Neural progenitor cell (in vitro differentiated cells): ENCODE data around the gene TNIK. TPM values are rescaled to one million over a fixed set of nuclear protein-coding genes. Genes with fewer than 3 reads are reported as not detected.

Experiments used
- DNase-seq: peaks from one replicate; pipeline ENCODE4 v3.0.0-alpha.2; 2016; ENCODE audit warnings: low spot score
- H2AFZ ChIP-seq: fragments of 200-600 bp; sonication (generic); replicated peaks from 2 replicates; pipeline ENCODE4 v1.6.1; 2016; ENCODE audit warnings: antibody characterized with exemption
- H3F3A ChIP-seq: fragments of 200-600 bp; sonication (generic); 2 replicates; pipeline ENCODE4 v1.6.1; 2016; ENCODE audit warnings: antibody characterized with exemption, low read depth
- H3K27ac ChIP-seq: fragments of 200-600 bp; sonication (generic); 2 replicates; pipeline ENCODE4 v1.5.1; 2016; ENCODE audit warnings: mild to moderate bottlenecking
- H3K27me3 ChIP-seq: fragments of 200-600 bp; sonication (generic); 2 replicates; pipeline ENCODE4 v1.6.1; 2016; ENCODE audit warnings: mild to moderate bottlenecking, moderate library complexity
- H3K36me3 ChIP-seq: fragments of 200-600 bp; sonication (generic); 2 replicates; pipeline ENCODE4 v1.5.1; 2016
- H3K4me1 ChIP-seq: fragments of 200-600 bp; sonication (generic); 2 replicates; pipeline ENCODE4 v1.6.1; 2016; ENCODE audit warnings: mixed run types
- H3K4me2 ChIP-seq: fragments of 200-600 bp; sonication (generic); 2 replicates; pipeline ENCODE4 v1.6.1; 2016
- H3K4me3 ChIP-seq: fragments of 200-600 bp; sonication (generic); 2 replicates; pipeline ENCODE4 v1.5.1; 2016
- H3K79me2 ChIP-seq: fragments of 200-600 bp; sonication (generic); 2 replicates; pipeline ENCODE4 v1.6.1; 2016; ENCODE audit warnings: low read depth
- H3K9ac ChIP-seq: fragments of 200-600 bp; sonication (generic); 2 replicates; pipeline ENCODE4 v1.6.1; 2016
- H3K9me3 ChIP-seq: fragments of 200-600 bp; sonication (generic); 2 replicates; pipeline ENCODE4 v1.5.1; 2016; ENCODE audit warnings: low read depth
- H4K20me1 ChIP-seq: fragments of 200-600 bp; sonication (generic); 2 replicates; pipeline ENCODE4 v1.6.1; 2016; ENCODE audit warnings: low read depth
- H3K27ac Mint-ChIP-seq: 3 replicates; pipeline ENCODE4 v1.8.0; 2021; ENCODE audit warnings: mixed read lengths
- H3K27me3 Mint-ChIP-seq: 2 replicates; pipeline ENCODE4 v1.8.0; 2022; ENCODE audit warnings: low read depth, mild to moderate bottlenecking, inconsistent platforms, moderate library complexity, mixed read lengths; ENCODE audit not compliant: insufficient read depth
- H3K36me3 Mint-ChIP-seq: 3 replicates; pipeline ENCODE4 v1.8.0; 2021; ENCODE audit warnings: mixed read lengths
- H3K4me1 Mint-ChIP-seq: 3 replicates; pipeline ENCODE4 v1.8.0; 2021; ENCODE audit warnings: mixed read lengths
- H3K4me3 Mint-ChIP-seq: 3 replicates; pipeline ENCODE4 v1.8.0; 2021; ENCODE audit warnings: mild to moderate bottlenecking, moderate library complexity, mixed read lengths
- H3K9me3 Mint-ChIP-seq: 3 replicates; pipeline ENCODE4 v1.8.0; 2020; ENCODE audit warnings: mixed read lengths
- EZH2 ChIP-seq: fragments of 200-600 bp; sonication (generic); IDR thresholded peaks from 2 replicates; pipeline ENCODE4 v1.6.1; 2017; ENCODE audit warnings: antibody characterized with exemption, mild to moderate bottlenecking, moderate library complexity
- EZH2phosphoT487 ChIP-seq: fragments of 200-600 bp; sonication (generic); IDR thresholded peaks from 2 replicates; pipeline ENCODE4 v1.6.1; 2017; ENCODE audit warnings: antibody characterized with exemption
- total RNA-seq: library from RNA; depleted of rRNA; stranded (reverse); fragments of >200 nt; gene quantifications from 2 replicates; pipeline ENCODE4 v1.2.3, GENCODE V29; 2015; ENCODE audit warnings: low replicate concordance
- TF ChIP-seq, protein P1 (sequence below): fragments of 200-600 bp; sonication (generic); IDR thresholded peaks from 2 replicates; pipeline ENCODE4 v1.5.1; 2017; ENCODE audit warnings: antibody characterized with exemption, mild to moderate bottlenecking

The TNIK gene
- total RNA-seq, 1 donor from 2014 or later, result 3.0 TPM

DNA sequence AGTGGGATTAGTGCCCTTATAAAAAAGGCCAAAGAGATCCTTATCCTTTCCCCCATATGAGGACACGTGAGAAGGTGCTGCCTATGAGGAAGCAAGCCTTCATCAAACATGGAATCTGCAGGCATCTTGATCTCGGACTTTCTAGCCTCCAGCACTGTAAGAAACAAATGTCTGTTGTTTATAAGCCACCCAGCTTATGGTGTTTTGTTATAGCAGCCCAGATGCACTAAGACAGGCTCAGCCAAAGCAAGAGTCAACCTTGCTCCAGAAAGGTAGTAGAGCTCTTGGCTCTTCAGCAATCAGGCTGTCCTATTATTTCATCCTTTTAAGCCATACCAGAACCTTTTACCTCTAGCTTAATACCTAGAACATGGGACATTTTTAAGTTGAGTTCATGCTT lies 12.3 kb upstream of the TNIK start:
- H3K9ac ChIP-seq, result no peak overlapping the region
- H2AFZ ChIP-seq, result no peak overlapping the region
- H3K4me3 Mint-ChIP-seq, result no peak overlapping the region
- no peak overlapping the region for H3K4me2 ChIP-seq
- no peaks in the 10 kb centered on the region for H3K4me1 ChIP-seq
- no peak overlapping the region for H3K27ac ChIP-seq
- no peaks in the 10 kb centered on the region for H3K27me3 ChIP-seq
- H3K27me3 Mint-ChIP-seq, result no peaks in the 10 kb centered on the region
- no peaks in the 10 kb centered on the region for H3K36me3 Mint-ChIP-seq
- no peak overlapping the region for H3K27ac Mint-ChIP-seq
- peaks cover 10% of the 10 kb centered on the region for H3K4me1 Mint-ChIP-seq
- TF ChIP-seq, protein P1, sequence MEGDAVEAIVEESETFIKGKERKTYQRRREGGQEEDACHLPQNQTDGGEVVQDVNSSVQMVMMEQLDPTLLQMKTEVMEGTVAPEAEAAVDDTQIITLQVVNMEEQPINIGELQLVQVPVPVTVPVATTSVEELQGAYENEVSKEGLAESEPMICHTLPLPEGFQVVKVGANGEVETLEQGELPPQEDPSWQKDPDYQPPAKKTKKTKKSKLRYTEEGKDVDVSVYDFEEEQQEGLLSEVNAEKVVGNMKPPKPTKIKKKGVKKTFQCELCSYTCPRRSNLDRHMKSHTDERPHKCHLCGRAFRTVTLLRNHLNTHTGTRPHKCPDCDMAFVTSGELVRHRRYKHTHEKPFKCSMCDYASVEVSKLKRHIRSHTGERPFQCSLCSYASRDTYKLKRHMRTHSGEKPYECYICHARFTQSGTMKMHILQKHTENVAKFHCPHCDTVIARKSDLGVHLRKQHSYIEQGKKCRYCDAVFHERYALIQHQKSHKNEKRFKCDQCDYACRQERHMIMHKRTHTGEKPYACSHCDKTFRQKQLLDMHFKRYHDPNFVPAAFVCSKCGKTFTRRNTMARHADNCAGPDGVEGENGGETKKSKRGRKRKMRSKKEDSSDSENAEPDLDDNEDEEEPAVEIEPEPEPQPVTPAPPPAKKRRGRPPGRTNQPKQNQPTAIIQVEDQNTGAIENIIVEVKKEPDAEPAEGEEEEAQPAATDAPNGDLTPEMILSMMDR, result no peak
- no peak for TF ChIP-seq EZH2
- TF ChIP-seq EZH2phosphoT487, result no peak
- no peaks in the 10 kb centered on the region for H3K9me3 ChIP-seq
- no peak for DNase-seq
- no peaks in the 10 kb centered on the region for H4K20me1 ChIP-seq
- H3K4me3 ChIP-seq, result no peak overlapping the region
- no peaks in the 10 kb centered on the region for H3K79me2 ChIP-seq
- no peaks in the 10 kb centered on the region for H3F3A ChIP-seq
- no peaks in the 10 kb centered on the region for H3K9me3 Mint-ChIP-seq
- no peaks in the 10 kb centered on the region for H3K36me3 ChIP-seq

GRCh38 chr3:171470714-171471227 lies 10.6 kb upstream of the TNIK start:
- Mint-ChIP-seq H3K36me3 (no peaks in the 10 kb centered on the region), H3K9me3 (no peaks in the 10 kb centered on the region), H3K4me1 (peaks cover 20% of the 10 kb centered on the region), H3K27ac (peak overlapping the region; percentile 20), H3K4me3 (no peak overlapping the region), H3K27me3 (peaks cover 2% of the 10 kb centered on the region)
- Histone ChIP-seq H3K9me3 (no peaks in the 10 kb centered on the region), H3K4me1 (no peaks in the 10 kb centered on the region), H3K4me2 (no peak overlapping the region), H3F3A (no peaks in the 10 kb centered on the region), H3K36me3 (no peaks in the 10 kb centered on the region), H3K27me3 (no peaks in the 10 kb centered on the region), H3K9ac (no peak overlapping the region), H4K20me1 (no peaks in the 10 kb centered on the region), H3K79me2 (no peaks in the 10 kb centered on the region), H3K27ac (no peak overlapping the region), H3K4me3 (no peak overlapping the region), H2AFZ (no peak overlapping the region)
- TF ChIP-seq EZH2, result no peak
- TF ChIP-seq EZH2phosphoT487, result no peak
- TF ChIP-seq, protein P1, result no peak
- no peak for DNase-seq

DNA sequence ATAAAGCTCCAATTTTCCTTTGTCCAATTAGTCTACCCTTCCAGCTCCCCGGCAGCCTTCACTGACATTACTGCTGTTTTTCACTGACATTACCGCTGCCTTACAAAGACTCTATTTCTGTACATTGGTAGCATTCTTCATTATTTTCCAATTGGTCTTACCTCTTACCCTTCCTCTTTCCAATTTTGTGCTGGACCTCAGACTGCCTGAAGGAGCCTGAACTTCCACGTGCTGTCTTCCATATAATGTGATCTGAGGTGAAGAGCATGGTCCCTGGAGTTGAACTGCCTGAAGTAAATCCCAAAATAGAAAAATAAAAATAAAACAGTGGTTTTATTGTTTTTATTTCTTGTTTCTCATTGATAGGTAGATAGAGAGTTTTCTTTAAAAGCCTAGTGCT lies 9.2 kb upstream of the TNIK start:
- no peaks in the 10 kb centered on the region for H4K20me1 ChIP-seq
- no peaks in the 10 kb centered on the region for H3K36me3 ChIP-seq
- Mint-ChIP-seq H3K27ac (no peak overlapping the region), H3K36me3 (no peaks in the 10 kb centered on the region), H3K27me3 (peaks cover 2% of the 10 kb centered on the region), H3K4me1 (peaks cover 16% of the 10 kb centered on the region), H3K4me3 (no peak overlapping the region), H3K9me3 (peaks cover 3% of the 10 kb centered on the region)
- H3F3A ChIP-seq, result no peaks in the 10 kb centered on the region
- no peak overlapping the region for H3K9ac ChIP-seq
- H3K27me3 ChIP-seq, result no peaks in the 10 kb centered on the region
- H3K4me1 ChIP-seq, result no peaks in the 10 kb centered on the region
- H3K4me2 ChIP-seq, result no peak overlapping the region
- no peaks in the 10 kb centered on the region for H3K9me3 ChIP-seq
- H2AFZ ChIP-seq, result no peak overlapping the region
- H3K27ac ChIP-seq, result no peak overlapping the region
- no peak for DNase-seq
- no peak for TF ChIP-seq EZH2
- TF ChIP-seq, protein P1, result no peak
- TF ChIP-seq EZH2phosphoT487, result no peak
- no peaks in the 10 kb centered on the region for H3K79me2 ChIP-seq
- H3K4me3 ChIP-seq, result no peak overlapping the region
